Measurements from ENCODE around the gene CROT. TPM values are rescaled to one million over a fixed set of nuclear protein-coding genes. Genes with fewer than 3 reads are reported as not detected.

CROT gene
- total RNA-seq, 1 donor from 2014 or later, result 18.5 TPM

GRCh38 chr7:87342231-87342630, 3.2 kb upstream of the CROT start:
- Mint-ChIP-seq H3K4me3 (peak overlapping the region; percentile 54), H3K4me1 (peaks cover 48% of the 10 kb centered on the region), H3K9me3 (peaks cover 3% of the 10 kb centered on the region), H3K36me3 (ENCODE audit: low read depth) (peaks cover 19% of the 10 kb centered on the region), H3K27ac (ENCODE audit: unreplicated experiment) (no peak overlapping the region), H3K27me3 (ENCODE audit: low read depth) (no peaks in the 10 kb centered on the region)
- no peak for DNase-seq (ENCODE audit: low read depth, low spot score)
- no peak for TF ChIP-seq CTCF (conservative IDR thresholded peaks at IDR 0.05)

- TF ChIP-seq CTCF (conservative IDR thresholded peaks at IDR 0.05), result no peak
- Mint-ChIP-seq H3K4me1 (peaks cover 46% of the 10 kb centered on the region), H3K9me3 (peaks cover 4% of the 10 kb centered on the region), H3K4me3 (peak overlapping the region; percentile 93), H3K36me3 (ENCODE audit: low read depth) (peaks cover 29% of the 10 kb centered on the region), H3K27ac (ENCODE audit: unreplicated experiment) (peak overlapping the region; percentile 15), H3K27me3 (ENCODE audit: low read depth) (no peaks in the 10 kb centered on the region)
- DNase-seq (ENCODE audit: low read depth, low spot score), result no peak
Measured at GRCh38 chr7:87344446-87344845, 1.0 kb upstream of the CROT start.

- Mint-ChIP-seq H3K36me3 (ENCODE audit: low read depth) (peaks cover 43% of the 10 kb centered on the region), H3K27ac (ENCODE audit: unreplicated experiment) (no peak overlapping the region), H3K9me3 (peaks cover 10% of the 10 kb centered on the region), H3K27me3 (ENCODE audit: low read depth) (no peaks in the 10 kb centered on the region), H3K4me3 (peak overlapping the region; percentile 93), H3K4me1 (peaks cover 43% of the 10 kb centered on the region)
- no peak for TF ChIP-seq CTCF (conservative IDR thresholded peaks at IDR 0.05)
- DNase-seq (ENCODE audit: low read depth, low spot score), result no peak
Measured at GRCh38 chr7:87345962-87346371, 503 bp downstream of the CROT start.

GRCh38 chr7:87347207-87347606, 1.7 kb downstream of the CROT start:
- TF ChIP-seq CTCF (conservative IDR thresholded peaks at IDR 0.05), result no peak
- H3K27ac Mint-ChIP-seq (ENCODE audit: unreplicated experiment), result no peak overlapping the region
- H3K4me1 Mint-ChIP-seq, result peaks cover 42% of the 10 kb centered on the region
- H3K9me3 Mint-ChIP-seq, result peaks cover 10% of the 10 kb centered on the region
- peak overlapping the region; percentile 54 for H3K4me3 Mint-ChIP-seq
- H3K27me3 Mint-ChIP-seq (ENCODE audit: low read depth), result no peaks in the 10 kb centered on the region
- DNase-seq (ENCODE audit: low read depth, low spot score), result no peak
- H3K36me3 Mint-ChIP-seq (ENCODE audit: low read depth), result peaks cover 41% of the 10 kb centered on the region

- Mint-ChIP-seq H3K4me3 (no peak overlapping the region), H3K4me1 (peaks cover 38% of the 10 kb centered on the region), H3K36me3 (ENCODE audit: low read depth) (peaks cover 39% of the 10 kb centered on the region)
Measured at GRCh38 chr7:87347664-87348063, 2.2 kb downstream of the CROT start.

More at GRCh38 chr7:87347664-87348063, 2.2 kb downstream of the CROT start:
- DNase-seq (ENCODE audit: low read depth, low spot score), result no peak
- Mint-ChIP-seq H3K27ac (ENCODE audit: unreplicated experiment) (no peak overlapping the region), H3K9me3 (peaks cover 10% of the 10 kb centered on the region), H3K27me3 (ENCODE audit: low read depth) (no peaks in the 10 kb centered on the region)
- no peak for TF ChIP-seq CTCF (conservative IDR thresholded peaks at IDR 0.05)
